Activated naive CD4-positive, alpha-beta T cell (primary cell): ENCODE results near the gene DNAH2.

Experiments used
- DNase-seq, 4 experiments: peaks; one replicate each; lab custom pipeline; 2025; lab: John Stamatoyannopoulos, UW

DNAH2 gene, protein sequence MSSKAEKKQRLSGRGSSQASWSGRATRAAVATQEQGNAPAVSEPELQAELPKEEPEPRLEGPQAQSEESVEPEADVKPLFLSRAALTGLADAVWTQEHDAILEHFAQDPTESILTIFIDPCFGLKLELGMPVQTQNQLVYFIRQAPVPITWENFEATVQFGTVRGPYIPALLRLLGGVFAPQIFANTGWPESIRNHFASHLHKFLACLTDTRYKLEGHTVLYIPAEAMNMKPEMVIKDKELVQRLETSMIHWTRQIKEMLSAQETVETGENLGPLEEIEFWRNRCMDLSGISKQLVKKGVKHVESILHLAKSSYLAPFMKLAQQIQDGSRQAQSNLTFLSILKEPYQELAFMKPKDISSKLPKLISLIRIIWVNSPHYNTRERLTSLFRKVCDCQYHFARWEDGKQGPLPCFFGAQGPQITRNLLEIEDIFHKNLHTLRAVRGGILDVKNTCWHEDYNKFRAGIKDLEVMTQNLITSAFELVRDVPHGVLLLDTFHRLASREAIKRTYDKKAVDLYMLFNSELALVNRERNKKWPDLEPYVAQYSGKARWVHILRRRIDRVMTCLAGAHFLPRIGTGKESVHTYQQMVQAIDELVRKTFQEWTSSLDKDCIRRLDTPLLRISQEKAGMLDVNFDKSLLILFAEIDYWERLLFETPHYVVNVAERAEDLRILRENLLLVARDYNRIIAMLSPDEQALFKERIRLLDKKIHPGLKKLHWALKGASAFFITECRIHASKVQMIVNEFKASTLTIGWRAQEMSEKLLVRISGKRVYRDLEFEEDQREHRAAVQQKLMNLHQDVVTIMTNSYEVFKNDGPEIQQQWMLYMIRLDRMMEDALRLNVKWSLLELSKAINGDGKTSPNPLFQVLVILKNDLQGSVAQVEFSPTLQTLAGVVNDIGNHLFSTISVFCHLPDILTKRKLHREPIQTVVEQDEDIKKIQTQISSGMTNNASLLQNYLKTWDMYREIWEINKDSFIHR (N-terminal part only)

DNA sequence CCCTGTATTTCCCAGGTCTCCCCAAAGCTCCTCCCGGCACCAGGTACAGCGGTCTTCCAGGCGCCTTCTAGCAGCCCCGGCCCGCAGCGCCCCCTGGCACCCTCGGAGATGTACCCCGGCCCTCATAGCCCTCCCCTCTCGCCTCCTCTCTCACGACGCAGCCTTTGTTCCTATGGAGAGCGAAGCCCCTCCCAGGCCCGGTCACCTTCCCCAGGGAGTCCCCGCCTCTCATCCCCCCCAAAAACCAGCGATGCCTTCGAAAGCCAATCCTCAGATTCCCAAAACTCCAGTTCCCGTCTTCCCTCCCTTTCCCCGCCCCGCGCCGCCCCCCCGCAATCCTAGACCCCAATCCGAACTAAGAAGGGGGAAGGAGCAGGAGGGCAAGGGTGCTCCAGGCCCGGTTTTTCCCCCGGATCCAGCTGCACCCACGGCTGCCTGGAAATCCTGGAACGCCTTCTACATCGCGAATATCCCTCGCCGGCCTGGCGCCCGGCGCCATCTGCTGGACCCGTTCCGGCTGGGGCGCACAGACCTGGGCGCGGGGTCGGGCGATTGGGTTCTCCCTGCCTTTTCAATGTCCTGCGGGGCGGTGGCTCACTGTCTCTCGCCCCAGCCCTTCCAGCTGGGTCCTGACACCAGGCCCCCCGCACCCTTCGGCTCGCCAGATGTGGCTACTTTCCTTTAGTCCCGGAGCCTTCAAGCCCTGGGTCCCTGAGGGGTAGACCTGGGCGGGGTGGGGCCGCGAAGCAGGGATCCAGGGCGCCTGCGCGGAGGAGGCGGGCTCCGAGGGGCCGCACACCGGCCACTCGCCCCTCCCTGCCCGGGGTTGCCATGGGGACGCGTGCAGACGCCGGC lies at the start of gene DNAH2:
DNAH2 (plus strand) TSS at position 844 of the 855 bp plus-strand sequence. CDS start 1,991 bp downstream, outside the sequence.
- no peak for DNase-seq

GRCh38 chr17:7668482-7668881 lies 49.1 kb upstream of the DNAH2 start:
- DNase-seq, result no peak

DNA sequence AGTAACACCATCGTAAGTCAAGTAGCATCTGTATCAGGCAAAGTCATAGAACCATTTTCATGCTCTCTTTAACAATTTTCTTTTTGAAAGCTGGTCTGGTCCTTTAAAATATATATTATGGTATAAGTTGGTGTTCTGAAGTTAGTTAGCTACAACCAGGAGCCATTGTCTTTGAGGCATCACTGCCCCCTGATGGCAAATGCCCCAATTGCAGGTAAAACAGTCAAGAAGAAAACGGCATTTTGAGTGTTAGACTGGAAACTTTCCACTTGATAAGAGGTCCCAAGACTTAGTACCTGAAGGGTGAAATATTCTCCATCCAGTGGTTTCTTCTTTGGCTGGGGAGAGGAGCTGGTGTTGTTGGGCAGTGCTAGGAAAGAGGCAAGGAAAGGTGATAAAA lies 44.3 kb upstream of the DNAH2 start:
- DNase-seq, result no peak

GRCh38 chr17:7674934-7675333 lies 42.6 kb upstream of the DNAH2 start:
- DNase-seq, result no peak

DNA sequence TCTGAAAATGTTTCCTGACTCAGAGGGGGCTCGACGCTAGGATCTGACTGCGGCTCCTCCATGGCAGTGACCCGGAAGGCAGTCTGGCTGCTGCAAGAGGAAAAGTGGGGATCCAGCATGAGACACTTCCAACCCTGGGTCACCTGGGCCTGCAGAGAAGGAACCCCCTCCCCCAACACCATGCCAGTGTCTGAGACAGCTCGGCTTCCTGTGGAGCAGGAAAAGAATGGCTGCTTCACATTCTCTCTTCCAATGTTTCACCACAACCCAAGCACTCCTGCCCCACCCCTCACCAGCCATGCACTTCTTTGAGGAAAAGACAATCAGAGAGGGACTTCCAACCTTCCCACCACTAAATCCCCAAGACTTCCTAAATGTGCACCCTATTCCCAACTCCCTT lies 41.0 kb upstream of the DNAH2 start:
- no peak for DNase-seq

GRCh38 chr17:7677388-7678067 lies 40.0 kb upstream of the DNAH2 start:
- DNase-seq, result no peak

DNA sequence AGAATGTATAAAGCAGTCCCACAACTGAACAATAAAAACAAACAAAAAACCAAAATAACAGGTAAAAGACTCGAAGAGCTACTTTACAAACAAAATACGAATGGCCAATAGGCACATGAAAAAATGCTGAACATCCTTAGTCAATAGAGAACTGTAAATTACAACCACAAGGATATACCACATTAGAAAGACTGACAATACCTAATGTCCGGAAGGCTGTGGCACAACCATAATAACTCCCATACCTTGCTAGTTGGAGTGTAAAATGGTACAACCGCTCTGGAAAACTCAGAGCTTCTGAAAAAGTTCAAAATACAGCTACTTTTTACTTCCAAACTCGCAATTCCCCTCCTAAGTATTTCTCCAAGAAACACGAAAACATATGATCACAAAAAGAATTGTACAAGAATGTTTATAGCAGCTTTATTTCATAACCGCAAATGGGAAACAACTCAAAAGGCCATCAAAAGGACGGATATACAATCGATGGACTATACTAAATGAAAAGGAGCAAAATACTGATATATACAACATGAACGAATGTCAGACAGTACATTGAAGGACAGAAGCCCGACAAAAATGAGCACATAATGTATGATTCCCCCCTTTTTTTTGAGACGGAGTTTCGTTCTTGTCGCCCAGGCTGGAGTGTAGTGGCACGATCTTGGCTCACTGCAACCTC lies 32.6 kb upstream of the DNAH2 start:
- no peak for DNase-seq

GRCh38 chr17:7685533-7686221 lies 31.9 kb upstream of the DNAH2 start:
- peak; percentile 65 to 83 (median 76) for DNase-seq

GRCh38 chr17:7686222-7687071 lies 31.1 kb upstream of the DNAH2 start:
- DNase-seq, result peak; percentile 65 to 76 (median 68)

DNA sequence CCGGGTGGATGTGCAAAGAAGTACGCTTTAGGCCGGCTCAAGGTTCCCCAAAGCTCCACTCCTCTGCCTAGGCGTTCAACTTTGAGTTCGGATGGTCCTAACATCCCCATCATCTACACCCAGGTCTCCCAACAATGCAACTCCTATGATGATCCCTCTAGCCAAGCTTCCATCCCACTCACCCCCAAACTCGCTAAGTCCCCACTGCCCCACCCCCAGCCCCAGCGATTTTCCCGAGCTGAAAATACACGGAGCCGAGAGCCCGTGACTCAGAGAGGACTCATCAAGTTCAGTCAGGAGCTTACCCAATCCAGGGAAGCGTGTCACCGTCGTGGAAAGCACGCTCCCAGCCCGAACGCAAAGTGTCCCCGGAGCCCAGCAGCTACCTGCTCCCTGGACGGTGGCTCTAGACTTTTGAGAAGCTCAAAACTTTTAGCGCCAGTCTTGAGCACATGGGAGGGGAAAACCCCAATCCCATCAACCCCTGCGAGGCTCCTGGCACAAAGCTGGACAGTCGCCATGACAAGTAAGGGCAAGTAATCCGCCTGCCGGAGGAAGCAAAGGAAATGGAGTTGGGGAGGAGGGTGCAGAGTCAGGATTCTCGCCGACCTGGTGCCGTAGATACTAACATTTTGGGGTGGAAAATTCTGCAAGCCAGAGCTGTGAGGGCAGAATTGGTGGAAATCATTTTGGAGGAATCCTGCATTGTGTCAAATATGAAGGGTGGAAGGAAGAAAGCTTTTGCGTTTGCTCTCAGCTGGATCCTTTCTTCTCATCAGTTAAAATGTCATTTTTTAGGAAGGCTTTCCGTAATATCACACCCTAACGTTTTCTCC lies 30.3 kb upstream of the DNAH2 start, which contains the start of gene TP53:
TP53 (minus strand) TSS at position 419 of the 836 bp plus-strand sequence. CDS start 10,896 bp downstream, outside the sequence.
- peak; percentile 62 to 77 (median 69) for DNase-seq

GRCh38 chr17:7687908-7688807 lies 29.4 kb upstream of the DNAH2 start, which contains the start of gene WRAP53:
Gene WRAP53 (plus strand): TSS chr17:7688477. CDS start chr17:7688649, 172 bp downstream.
- DNase-seq, result peak; percentile 91 to 93 (median 92)

DNA sequence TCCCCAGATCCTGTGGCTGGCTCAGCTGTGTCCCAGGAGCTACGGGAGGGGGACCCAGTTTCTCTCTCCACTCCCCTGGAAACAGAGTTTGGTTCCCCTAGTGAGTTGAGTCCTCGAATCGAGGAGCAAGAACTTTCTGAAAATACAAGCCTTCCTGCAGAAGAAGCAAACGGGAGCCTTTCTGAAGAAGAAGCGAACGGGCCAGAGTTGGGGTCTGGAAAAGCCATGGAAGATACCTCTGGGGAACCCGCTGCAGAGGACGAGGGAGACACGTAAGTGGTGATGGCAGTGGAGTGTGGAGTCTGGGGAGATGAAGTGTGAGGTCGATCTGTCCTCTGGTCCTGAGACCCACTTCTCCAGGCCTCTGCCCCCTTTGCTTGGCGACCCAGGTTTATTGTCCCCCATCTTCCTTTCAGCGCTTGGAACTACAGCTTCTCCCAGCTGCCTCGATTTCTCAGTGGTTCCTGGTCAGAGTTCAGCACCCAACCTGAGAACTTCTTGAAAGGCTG lies 28.7 kb upstream of the DNAH2 start:
- DNase-seq, result no peak

- DNase-seq, result no peak
Measured at GRCh38 chr17:7695586-7695985, 22.0 kb upstream of the DNAH2 start.

DNA sequence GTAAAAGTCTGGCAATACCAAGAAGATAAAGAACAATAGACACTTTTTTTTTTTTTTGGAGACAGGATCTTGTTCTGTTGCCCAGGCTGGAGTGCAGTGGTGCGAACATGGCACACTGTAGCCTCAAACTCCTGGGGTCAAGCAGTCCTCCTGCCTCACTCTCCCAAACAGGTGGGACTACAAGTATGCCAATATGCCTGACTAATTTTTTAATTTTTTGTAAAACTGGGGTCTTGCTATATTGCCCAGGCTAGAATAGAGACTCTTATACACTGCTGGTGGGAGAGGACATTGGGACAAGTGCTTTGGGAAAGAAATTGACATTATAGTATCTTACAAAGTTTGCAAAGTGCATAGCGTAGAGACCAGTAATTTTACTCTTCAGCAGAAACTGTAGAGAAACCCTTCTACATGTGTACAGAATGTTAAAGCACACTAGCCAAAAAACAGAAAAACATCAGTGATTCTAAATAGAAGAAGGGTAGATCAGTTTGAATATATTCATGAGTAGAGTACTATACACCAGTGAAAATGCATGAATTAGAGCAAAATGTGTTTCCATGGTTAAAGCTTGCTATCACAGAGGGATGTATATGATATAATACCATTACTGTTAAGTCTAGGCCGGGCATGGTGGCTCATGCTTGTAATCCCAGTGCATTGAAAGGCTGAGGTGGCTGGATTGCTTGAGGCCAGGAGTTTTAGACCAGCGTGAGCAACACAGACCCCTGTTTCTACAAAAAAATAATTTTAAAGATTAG lies 19.5 kb upstream of the DNAH2 start:
- DNase-seq, result no peak

GRCh38 chr17:7700510-7700909 lies 17.0 kb upstream of the DNAH2 start:
- DNase-seq, result no peak

GRCh38 chr17:7701681-7702080 lies 15.9 kb upstream of the DNAH2 start:
- DNase-seq, result no peak
